Body of pancreas (tissue), 4 donors: Measurements from ENCODE around the gene CTIF.

Experiments
- POLR2A ChIP-seq, 3 donors: fragments of 450-650 bp; IDR thresholded peaks; one replicate each; pipeline ENCODE4 v1.6.1; 2016; ENCODE audit warnings: antibody characterized with exemption in 3 of 3, mild to moderate bottlenecking in 2 of 3
- TF ChIP-seq, protein P1 (sequence below), 7 experiments: fragments of 450-650 bp in 4 of 7; fragments of 200-600 bp in 3 of 7; sonication (generic) in 3 of 7; IDR thresholded peaks; one replicate each; pipeline ENCODE4 v1.5.1; 2016 to 2019; ENCODE audit warnings: antibody characterized with exemption in 7 of 7

DNA sequence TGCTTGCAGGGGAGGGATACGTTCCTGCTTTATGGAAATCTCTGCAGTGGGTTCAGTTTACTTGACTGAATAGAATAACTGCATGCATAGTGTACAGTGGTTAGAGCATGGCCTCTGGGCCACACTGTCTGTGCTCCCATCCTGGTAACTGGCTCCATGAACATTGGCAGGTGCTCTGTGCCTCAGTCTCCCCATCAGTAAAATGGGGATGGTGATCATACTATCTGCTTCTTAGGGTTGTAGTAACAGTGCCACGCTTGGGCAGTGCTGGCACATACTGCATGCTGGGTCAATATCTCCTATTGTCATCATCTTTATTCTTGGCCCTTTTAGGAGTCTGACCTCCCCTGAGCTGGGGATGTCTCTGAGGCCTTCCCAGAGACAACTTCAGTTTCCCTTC is 117.3 kb downstream of the CTIF start:
- TF ChIP-seq, protein P1, sequence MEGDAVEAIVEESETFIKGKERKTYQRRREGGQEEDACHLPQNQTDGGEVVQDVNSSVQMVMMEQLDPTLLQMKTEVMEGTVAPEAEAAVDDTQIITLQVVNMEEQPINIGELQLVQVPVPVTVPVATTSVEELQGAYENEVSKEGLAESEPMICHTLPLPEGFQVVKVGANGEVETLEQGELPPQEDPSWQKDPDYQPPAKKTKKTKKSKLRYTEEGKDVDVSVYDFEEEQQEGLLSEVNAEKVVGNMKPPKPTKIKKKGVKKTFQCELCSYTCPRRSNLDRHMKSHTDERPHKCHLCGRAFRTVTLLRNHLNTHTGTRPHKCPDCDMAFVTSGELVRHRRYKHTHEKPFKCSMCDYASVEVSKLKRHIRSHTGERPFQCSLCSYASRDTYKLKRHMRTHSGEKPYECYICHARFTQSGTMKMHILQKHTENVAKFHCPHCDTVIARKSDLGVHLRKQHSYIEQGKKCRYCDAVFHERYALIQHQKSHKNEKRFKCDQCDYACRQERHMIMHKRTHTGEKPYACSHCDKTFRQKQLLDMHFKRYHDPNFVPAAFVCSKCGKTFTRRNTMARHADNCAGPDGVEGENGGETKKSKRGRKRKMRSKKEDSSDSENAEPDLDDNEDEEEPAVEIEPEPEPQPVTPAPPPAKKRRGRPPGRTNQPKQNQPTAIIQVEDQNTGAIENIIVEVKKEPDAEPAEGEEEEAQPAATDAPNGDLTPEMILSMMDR (IDR thresholded peaks at IDR 0.05): no peak
- TF ChIP-seq POLR2A (IDR thresholded peaks at IDR 0.05): no peak
